NCI-H2081 treated with DMSO at 0.1 percent for 48 hours (cell line): ENCODE data around the gene FBXO4.
"Not testable (repeated sequence)": the region's sequence is repeated elsewhere in the genome, so short reads cannot be mapped to it uniquely, and the experiment has no call there.

ENCODE experiments used
- DNase-seq: peaks from one replicate; lab custom pipeline; 2025; lab: John Stamatoyannopoulos, UW

Gene FBXO4

GRCh38 chr5:41982858-41983257, 57.8 kb downstream of the FBXO4 start:
- DNase-seq, result not testable (repeated sequence)

DNA sequence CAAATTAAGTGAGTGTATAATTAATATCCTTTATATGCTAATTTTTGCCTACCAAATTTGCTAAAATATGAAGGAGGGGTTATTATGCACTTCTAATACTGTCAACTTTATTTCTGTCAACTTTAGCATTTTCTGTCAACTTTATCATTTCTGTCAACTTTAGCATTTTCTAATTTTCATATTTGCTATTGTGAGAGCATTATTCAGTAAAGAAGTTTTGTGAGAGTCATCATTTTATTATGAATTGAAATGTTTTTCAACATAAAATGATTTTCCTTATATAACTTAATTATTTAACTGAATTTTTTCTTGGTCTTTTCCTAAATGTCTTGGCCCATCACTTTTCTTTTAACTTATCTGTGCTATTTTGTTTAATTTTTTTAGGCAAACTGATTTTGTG, 58.2 kb downstream of the FBXO4 start:
- no peak for DNase-seq

- DNase-seq, result no peak
Measured at GRCh38 chr5:41985945-41986695, 61.0 kb downstream of the FBXO4 start.
